Embryonic facial prominence (tissue), 1 donor: ENCODE measurements around the gene USP13.
"Not testable (repeated sequence)": the region's sequence is repeated elsewhere in the genome, so short reads cannot be mapped to it uniquely, and the experiment has no call there.

Source experiments
- DNase-seq: peaks from one replicate; pipeline ENCODE4 v3.0.0-alpha.2; 2016; ENCODE audit errors: extremely low spot score

USP13 gene

DNA sequence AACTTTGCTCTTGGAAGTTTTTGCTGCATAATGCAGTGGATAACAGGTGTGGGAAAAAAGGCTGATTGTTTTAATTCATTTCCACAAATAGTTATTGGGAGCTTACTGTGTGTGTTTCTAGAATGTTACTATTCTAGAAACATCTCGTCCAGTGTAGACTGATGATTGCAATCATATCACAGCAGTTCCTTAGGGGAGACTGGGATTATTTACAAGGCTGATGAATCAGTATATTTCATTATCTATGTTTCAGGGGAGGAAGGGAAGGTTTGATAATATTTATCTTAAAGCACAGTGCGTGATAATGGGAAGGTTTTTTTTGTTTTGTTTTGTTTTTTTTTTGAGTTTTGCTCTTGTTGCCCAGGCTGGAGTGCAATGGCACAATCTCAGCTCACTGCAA lies 2.4 kb downstream of the USP13 start:
- DNase-seq = no peak

DNA sequence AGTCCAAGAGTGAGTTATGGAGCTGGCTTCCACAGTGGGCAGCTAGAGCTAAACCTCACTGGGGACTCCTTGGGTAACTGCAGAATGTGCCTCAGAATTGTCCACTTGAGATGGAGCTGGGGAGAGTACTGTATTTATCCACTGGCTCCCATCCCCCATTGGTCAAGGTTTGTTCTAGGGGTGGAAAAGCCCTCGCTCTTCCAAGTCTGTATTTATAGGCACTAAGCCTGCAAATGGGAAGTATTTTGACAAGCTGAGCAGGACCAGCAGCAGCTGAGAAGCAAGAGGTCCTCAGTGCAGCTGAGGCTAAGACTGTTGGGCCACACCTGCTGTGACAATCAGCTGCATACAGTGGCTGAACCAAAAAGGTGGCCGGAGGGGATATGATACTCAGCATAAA lies 5.8 kb downstream of the USP13 start:
- DNase-seq = no peak

DNA sequence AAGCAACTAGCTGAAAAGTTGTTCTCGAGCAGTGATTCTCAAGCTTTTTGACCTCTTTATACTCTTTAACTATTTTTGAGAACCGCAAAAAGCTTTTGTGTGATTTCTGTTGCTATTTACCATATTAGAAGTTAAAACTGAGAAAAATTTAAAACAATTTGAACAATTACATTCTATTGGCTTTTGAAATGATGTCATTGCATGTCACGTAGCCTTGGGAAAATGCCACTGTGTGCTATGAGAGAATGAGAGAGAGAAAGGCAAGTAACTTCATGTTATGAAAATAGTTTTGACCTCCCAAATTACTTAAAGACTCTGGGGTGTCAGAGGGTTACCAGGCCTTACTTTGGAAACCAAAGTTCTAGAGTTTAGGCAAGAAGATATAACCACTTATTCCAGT lies 8.0 kb downstream of the USP13 start:
- no peak for DNase-seq

GRCh38 chr3:179661777-179662176 lies 8.9 kb downstream of the USP13 start:
- no peak for DNase-seq

DNA sequence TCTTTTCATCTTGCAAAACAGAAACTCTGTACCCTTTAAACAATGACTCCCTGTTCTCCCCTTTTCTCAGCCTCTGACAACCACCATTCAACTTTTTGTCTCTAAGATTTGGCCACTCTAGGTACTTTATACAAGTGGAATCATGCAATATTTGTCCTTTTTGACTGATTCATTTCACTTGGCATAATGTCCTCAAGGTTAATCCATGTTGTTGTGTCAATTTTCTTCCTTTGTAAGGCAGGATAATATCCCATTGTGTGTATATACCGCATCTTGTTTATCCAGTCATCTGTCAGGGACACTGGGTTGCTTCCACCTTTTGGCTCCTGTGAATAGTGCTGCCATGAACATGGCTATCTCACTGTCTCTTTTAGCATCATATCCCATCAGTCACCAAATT lies 10.3 kb downstream of the USP13 start:
- DNase-seq = no peak

- no peak for DNase-seq
Observed at GRCh38 chr3:179666030-179666429, 13.2 kb downstream of the USP13 start.

DNA sequence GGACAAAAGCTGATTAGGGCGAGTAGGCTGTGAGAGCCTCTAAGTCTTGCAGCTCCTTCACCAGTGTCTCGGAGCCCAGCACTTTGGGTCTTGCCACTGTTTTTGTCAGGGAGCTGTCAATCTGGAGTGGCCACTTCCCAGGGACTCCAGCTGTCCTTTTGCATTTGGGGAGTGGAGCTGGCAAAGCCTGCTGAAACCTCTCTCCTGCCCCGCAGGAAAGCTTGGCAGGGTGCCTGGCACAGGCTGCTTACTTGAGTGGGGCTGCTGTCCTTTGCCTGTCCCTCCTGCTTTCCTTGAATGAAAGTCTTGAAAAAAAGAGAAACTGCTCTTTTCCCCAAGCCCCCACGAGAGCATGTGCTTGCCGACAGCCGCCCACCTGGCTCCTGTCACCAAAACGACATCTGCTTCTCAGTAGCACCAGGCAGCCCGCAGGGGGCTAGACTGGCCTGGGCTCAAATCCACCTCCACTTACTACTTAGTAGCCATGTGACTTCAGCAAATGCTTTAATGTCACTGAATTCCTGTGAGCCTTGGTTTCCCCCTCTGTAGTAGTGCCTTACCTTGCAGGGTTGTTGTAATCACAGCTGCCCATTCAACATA lies 13.7 kb downstream of the USP13 start:
- DNase-seq = no peak

GRCh38 chr3:179668429-179668828 lies 15.6 kb downstream of the USP13 start:
- no peak for DNase-seq

- DNase-seq = no peak
Observed at GRCh38 chr3:179670311-179670710, 17.5 kb downstream of the USP13 start.

DNA sequence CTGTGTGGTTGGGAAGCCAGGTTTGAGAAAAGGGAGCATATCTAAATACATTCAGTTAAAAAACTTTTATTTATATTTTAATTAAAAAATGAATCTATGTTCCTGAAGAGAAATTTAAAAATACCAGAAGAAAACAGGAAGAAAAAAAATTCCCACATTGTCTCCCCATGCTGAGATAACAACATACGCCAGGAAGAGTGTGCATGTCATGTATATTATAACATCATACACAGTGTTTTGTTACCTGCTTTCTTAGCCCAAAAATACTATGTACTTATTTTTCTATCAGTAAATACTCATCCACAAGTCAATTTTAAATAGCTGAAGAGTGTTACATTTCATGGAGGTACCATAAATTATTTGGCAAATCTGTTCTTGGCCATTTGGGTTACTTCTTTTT lies 18.5 kb downstream of the USP13 start:
- DNase-seq = no peak

DNA sequence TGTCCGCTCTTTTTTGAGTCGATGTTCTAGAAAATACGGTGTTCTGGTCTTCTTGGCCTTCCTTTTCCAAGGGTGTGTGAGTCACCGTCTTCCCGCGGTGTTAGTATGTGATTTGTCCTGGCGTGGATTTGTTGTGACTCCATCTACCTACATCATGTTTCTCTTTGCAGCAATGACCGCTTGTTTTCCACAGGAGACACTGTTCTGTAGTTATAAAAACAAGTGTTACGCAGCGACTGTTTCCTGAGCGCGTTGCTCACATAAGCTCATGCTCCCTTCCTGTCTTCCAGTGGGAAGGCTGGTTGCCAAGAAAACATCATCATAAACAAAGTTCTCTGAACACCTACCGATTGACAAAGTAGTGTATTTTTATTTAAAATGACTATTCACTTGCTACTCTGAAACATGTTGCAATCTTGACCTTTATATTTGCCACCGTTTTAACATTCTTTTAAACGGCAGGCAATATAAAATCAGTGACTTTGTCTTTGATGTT lies 19.0 kb downstream of the USP13 start:
- DNase-seq = no peak

- no peak for DNase-seq
Observed at GRCh38 chr3:179672918-179673317, 20.1 kb downstream of the USP13 start.

GRCh38 chr3:179673523-179673922 lies 20.7 kb downstream of the USP13 start:
- DNase-seq = no peak

GRCh38 chr3:179676081-179676480 lies 23.2 kb downstream of the USP13 start:
- DNase-seq = no peak

DNA sequence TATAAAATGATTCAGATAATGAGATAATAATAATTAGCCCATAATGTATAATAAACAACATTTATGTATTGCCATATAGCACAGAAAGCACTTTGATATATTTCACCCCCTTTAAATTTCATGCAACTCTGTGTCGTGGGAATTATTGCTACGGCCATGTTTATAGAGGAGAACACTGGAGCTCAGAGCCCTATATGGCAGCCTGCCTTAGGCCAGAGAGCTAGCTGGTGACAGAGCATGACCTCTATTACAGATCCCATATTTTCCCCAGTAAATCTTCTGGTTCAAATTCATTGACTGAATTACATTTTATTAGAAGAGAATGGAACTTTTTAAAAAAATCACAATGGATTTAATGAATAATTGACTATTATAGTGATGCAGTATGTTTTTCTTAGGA lies 25.0 kb downstream of the USP13 start:
- DNase-seq = no peak

DNA sequence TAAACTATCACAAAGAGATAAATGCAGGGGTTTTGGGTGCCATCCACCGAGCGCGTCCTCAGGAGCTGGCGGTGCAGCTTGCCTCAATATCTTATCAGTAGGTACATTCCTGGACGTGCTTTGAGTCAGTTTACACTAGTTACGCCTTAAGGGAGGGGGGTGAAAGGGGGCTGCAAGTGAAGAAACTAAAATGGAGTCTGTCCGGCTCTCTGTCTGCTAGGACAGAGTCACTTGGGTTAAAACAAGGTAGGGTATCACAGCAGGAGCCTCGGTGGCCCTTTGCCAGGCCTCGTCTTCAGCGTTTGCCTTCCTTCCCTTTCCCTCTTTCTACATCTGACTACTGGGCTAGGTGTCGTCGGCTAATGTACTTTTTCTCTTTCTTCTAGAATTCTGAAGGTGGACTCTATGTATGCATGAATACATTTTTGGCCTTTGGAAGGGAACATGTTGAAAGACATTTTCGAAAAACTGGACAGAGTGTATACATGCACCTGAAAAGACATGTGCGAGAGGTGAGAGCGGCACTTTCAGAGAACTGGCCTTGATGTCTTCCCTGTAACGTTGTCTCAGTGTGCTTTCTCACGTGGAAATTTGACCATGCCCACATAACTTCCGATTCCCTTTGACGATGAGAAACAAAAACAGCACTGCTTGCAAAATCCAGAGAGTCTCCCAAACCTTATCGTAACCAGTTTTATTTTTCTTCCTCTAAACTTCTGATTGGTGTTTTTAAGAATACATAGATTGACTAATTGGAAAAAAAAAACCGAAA lies 28.8 kb downstream of the USP13 start:
- DNase-seq = no peak

DNA sequence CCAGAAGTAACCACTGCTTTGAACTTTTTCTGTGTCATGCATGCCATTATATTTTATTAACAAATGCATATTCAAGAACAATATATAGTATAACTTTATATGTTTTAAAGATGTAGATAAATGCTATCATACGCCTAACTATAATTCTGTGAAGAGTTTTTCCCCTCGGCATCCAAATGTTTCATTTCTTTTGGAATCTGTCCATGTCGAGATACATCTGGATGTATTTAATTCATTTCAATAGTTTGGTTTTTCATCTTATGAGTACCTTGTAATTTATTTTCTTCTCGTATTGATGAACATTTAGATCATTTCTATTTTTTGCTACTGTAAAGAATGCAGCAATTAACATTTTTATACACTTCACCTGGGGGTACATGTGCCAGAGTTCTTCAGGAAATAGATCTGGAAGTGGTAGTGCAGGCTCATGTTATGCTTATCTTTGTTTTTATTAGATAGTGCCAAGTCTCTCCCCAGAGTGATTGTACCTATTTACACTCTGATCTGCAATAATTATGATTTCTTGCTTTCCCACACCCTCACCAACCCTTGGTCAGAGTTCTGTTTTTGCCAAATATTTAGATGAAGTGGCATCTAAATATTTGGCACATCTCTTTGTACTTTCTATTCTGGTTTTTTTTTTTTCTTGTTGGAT lies 29.7 kb downstream of the USP13 start:
- DNase-seq = no peak

GRCh38 chr3:179683286-179683685 lies 30.4 kb downstream of the USP13 start:
- DNase-seq = not testable (repeated sequence)

GRCh38 chr3:179687967-179688535 lies 35.2 kb downstream of the USP13 start:
- DNase-seq = no peak

DNA sequence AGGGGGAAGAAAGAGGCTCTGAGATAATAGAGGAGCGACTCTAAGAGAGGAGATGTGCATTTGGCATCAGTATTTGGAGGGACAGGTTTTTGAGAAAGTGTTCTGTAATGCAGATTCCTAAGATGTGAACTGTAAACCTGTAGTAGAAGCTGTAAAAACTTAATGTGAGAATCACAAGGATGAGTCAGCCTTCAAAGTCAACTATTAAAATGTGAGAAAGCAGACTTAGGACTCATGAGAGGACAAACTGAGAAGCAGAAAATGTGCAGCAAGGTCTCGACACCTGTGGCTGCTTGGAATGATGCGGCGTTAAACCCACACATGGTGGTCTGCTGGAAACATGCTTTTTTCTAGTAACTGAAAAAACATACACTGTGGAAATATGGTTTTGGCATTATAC lies 36.0 kb downstream of the USP13 start:
- no peak for DNase-seq

- DNase-seq = no peak
Observed at GRCh38 chr3:179694731-179695130, 41.9 kb downstream of the USP13 start.

DNA sequence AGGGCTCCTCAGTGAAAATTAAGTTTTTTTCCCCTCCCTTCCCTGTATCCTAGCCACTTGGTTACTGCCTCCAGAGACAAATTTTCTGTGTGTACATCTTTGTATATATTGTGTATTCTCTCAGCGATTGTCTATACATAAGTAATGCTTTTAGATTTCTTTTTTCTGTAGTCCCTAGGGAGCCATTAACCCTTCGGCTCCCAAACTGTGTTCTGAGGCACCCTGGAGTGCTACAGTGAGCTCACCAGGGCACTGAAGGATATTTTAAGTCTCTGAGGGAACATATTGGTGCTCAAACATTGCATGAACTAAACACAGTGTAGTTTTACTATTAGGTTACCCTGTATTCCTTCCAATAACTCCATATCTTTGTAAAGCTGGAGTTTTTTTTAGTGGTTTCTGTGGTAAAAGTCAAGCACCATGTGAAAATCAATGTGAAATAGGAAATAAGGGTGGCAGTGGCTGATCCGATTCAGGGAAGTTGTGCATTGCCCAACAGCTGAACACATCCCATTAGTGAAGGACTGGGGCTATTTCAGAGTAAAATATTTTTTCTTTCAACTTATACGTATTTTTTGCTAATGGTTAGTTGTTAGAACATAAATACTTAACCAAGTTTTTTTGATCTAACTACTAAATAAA lies 43.0 kb downstream of the USP13 start:
- no peak for DNase-seq
